ENCODE measurements around the gene PRSS8. TPM values are rescaled to one million over a fixed set of nuclear protein-coding genes. Genes with fewer than 3 reads are reported as not detected.

The PRSS8 gene
- total RNA-seq, 1 donor from 2014 or later: 79.1 TPM

- DNase-seq (ENCODE audit: low spot score in 2 of 2, unreplicated experiment in 2 of 2): no peak
- no peaks in the 10 kb centered on the region for H3K9me3 Mint-ChIP-seq
- no peaks in the 10 kb centered on the region for H3K27me3 Mint-ChIP-seq (ENCODE audit: low read depth)
- no peak overlapping the region for H3K27ac Mint-ChIP-seq
- TF ChIP-seq CTCF (IDR thresholded peaks at IDR 0.05; ENCODE audit: unreplicated experiment): no peak
- H3K4me1 Mint-ChIP-seq: no peaks in the 10 kb centered on the region
- no peak overlapping the region for H3K4me3 Mint-ChIP-seq
- peaks cover 2% of the 10 kb centered on the region for H3K36me3 Mint-ChIP-seq
These were observed 47.6 kb downstream of the PRSS8 start for GRCh38 chr16:31087971-31088370.

- Mint-ChIP-seq H3K27ac (no peak overlapping the region), H3K27me3 (ENCODE audit: low read depth) (no peaks in the 10 kb centered on the region), H3K36me3 (peaks cover 2% of the 10 kb centered on the region)
These were observed 48.0 kb downstream of the PRSS8 start for GRCh38 chr16:31087481-31087880.

GRCh38 chr16:31086629-31086906, 49.0 kb downstream of the PRSS8 start:
- TF ChIP-seq CTCF (IDR thresholded peaks at IDR 0.05; ENCODE audit: unreplicated experiment): no peak
- no peaks in the 10 kb centered on the region for H3K4me1 Mint-ChIP-seq
- no peak overlapping the region for H3K27ac Mint-ChIP-seq
- no peaks in the 10 kb centered on the region for H3K9me3 Mint-ChIP-seq
- H3K27me3 Mint-ChIP-seq (ENCODE audit: low read depth): no peaks in the 10 kb centered on the region
- DNase-seq (ENCODE audit: low spot score in 2 of 2, unreplicated experiment in 2 of 2): no peak
- H3K4me3 Mint-ChIP-seq: no peak overlapping the region
- H3K36me3 Mint-ChIP-seq: peaks cover 4% of the 10 kb centered on the region

More at GRCh38 chr16:31087481-31087880, 48.0 kb downstream of the PRSS8 start:
- Mint-ChIP-seq H3K9me3 (no peaks in the 10 kb centered on the region), H3K4me1 (no peaks in the 10 kb centered on the region), H3K4me3 (no peak overlapping the region)
- DNase-seq (ENCODE audit: low spot score in 2 of 2, unreplicated experiment in 2 of 2): no peak
- TF ChIP-seq CTCF (IDR thresholded peaks at IDR 0.05; ENCODE audit: unreplicated experiment): no peak

GRCh38 chr16:31085873-31086628, 49.5 kb downstream of the PRSS8 start:
- H3K9me3 Mint-ChIP-seq: no peaks in the 10 kb centered on the region
- TF ChIP-seq CTCF (IDR thresholded peaks at IDR 0.05; ENCODE audit: unreplicated experiment): no peak
- H3K36me3 Mint-ChIP-seq: peaks cover 4% of the 10 kb centered on the region
- no peak for DNase-seq (ENCODE audit: low spot score in 2 of 2, unreplicated experiment in 2 of 2)
- H3K27ac Mint-ChIP-seq: no peak overlapping the region
- H3K4me1 Mint-ChIP-seq: no peaks in the 10 kb centered on the region
- H3K27me3 Mint-ChIP-seq (ENCODE audit: low read depth): no peaks in the 10 kb centered on the region
- H3K4me3 Mint-ChIP-seq: no peak overlapping the region

- no peak for DNase-seq (ENCODE audit: low spot score in 2 of 2, unreplicated experiment in 2 of 2)
- no peaks in the 10 kb centered on the region for H3K4me1 Mint-ChIP-seq
- H3K4me3 Mint-ChIP-seq: no peak overlapping the region
- H3K9me3 Mint-ChIP-seq: no peaks in the 10 kb centered on the region
- no peak for TF ChIP-seq CTCF (IDR thresholded peaks at IDR 0.05; ENCODE audit: unreplicated experiment)
- H3K27me3 Mint-ChIP-seq (ENCODE audit: low read depth): no peaks in the 10 kb centered on the region
- no peak overlapping the region for H3K27ac Mint-ChIP-seq
- H3K36me3 Mint-ChIP-seq: peaks cover 8% of the 10 kb centered on the region
These were observed 50.1 kb downstream of the PRSS8 start for GRCh38 chr16:31085411-31085810.

All from mesothelial cell of epicardium (in vitro differentiated cells).